Sigmoid colon (tissue), 7 donors: Measurements from ENCODE around the gene LIN52. TPM values are rescaled to one million over a fixed set of nuclear protein-coding genes. Genes with fewer than 3 reads are reported as not detected.

Source experiments
- DNase-seq: peaks from one replicate; pipeline ENCODE4 v3.0.0-alpha.2; 2019
- H3K27ac ChIP-seq, 4 donors: fragments of 200-600 bp; sonication (generic); one replicate each; pipeline ENCODE4 v1.5.1; 2016 to 2019; ENCODE audit warnings: mild to moderate bottlenecking in 1 of 4
- H3K27me3 ChIP-seq, 3 donors: fragments of 200-600 bp; sonication (generic); one replicate each; pipeline ENCODE4 v1.5.1; 2019; ENCODE audit warnings: mild to moderate bottlenecking in 1 of 3
- H3K36me3 ChIP-seq, 4 donors: fragments of 200-600 bp; sonication (generic); one replicate each; pipeline ENCODE4 v1.5.1; 2016 to 2019
- H3K4me1 ChIP-seq, 4 donors: fragments of 200-600 bp; sonication (generic); one replicate each; pipeline ENCODE4 v1.5.1; 2017 to 2019
- H3K4me3 ChIP-seq, 4 donors: fragments of 200-600 bp; sonication (generic); one replicate each; pipeline ENCODE4 v1.5.1; 2017 to 2019; ENCODE audit warnings: mild to moderate bottlenecking in 2 of 4, moderate library complexity in 1 of 4
- H3K9me3 ChIP-seq, 4 donors: fragments of 200-600 bp in 3 of 4; sonication (generic) in 3 of 4; one replicate each; pipeline versions ENCODE4 v1.5.1 to v1.6.1; 2013 to 2019
- CTCF ChIP-seq, 4 experiments: fragments of 450-650 bp in 3 of 4; fragments of 200-600 bp in 1 of 4; IDR thresholded peaks; one replicate each; pipeline ENCODE4 v1.5.1; 2016 to 2019; ENCODE audit warnings: antibody characterized with exemption in 4 of 4, mild to moderate bottlenecking in 3 of 4, moderate library complexity in 2 of 4
- EP300 ChIP-seq, 4 donors: sonication (generic); formaldehyde crosslinking; IDR thresholded peaks; one replicate each; pipeline ENCODE4 v1.6.1; 2017; ENCODE audit warnings: antibody characterized with exemption in 4 of 4
- POLR2A ChIP-seq, 2 donors: fragments of 450-650 bp; IDR thresholded peaks; one replicate each; pipeline ENCODE4 v1.6.1; 2016; ENCODE audit warnings: antibody characterized with exemption in 2 of 2, mild to moderate bottlenecking in 2 of 2, moderate library complexity in 2 of 2
- POLR2AphosphoS5 ChIP-seq, 4 donors: sonication (generic); formaldehyde crosslinking; IDR thresholded peaks; one replicate each; pipeline ENCODE4 v1.6.1; 2017; ENCODE audit warnings: antibody characterized with exemption in 4 of 4
- WGBS, 2 donors: extraction: QIAGEN DNeasy Blood & Tissue Kit; methylation state at CpG; one replicate each; pipeline ENCODE4 v1.1.7; 2013; 5-methylcytosine and 5-hydroxymethylcytosine counted together
- intact Hi-C: fragments of 100-400 bp; cut with DNase I; formaldehyde crosslinking; loops from one replicate; pipeline ENCODE4 v1.15.1; 2023
- polyA plus RNA-seq, 3 donors: library from polyadenylated mRNA; stranded (reverse); fragments of 200-250 nt; gene quantifications; one replicate each; pipeline ENCODE4 v1.2.3, GENCODE V29; 2013
- total RNA-seq, 4 donors: library from RNA; depleted of rRNA; stranded (reverse); fragments of >200 nt; gene quantifications; one replicate each; pipeline ENCODE4 v1.1.0, GENCODE V29; 2016
- donor health status: healthy with polysubstance abuse.
- donor health status: Bipolar disorder and iron deficiency.
- donor health status: healthy.

LIN52 gene
- total and polyA plus RNA-seq, 7 donors = 3.7 to 11.1 (median 9.1) TPM

GRCh38 chr14:74064883-74065282 lies 19.9 kb upstream of the LIN52 start:
- Histone ChIP-seq H3K27ac (no peak overlapping the region), H3K36me3 (peaks cover 6 to 97% (median 34%) of the 10 kb centered on the region in 4 donors), H3K4me1 (no peaks in the 10 kb centered on the region), H3K9me3 (no peaks in the 10 kb centered on the region), H3K27me3 (no peaks in the 10 kb centered on the region), H3K4me3 (no peak overlapping the region)
- no peak for DNase-seq
- no peak for TF ChIP-seq CTCF (IDR thresholded peaks at IDR 0.05)
- TF ChIP-seq POLR2AphosphoS5 (IDR thresholded peaks at IDR 0.05) = no peak
- no peak for TF ChIP-seq POLR2A (IDR thresholded peaks at IDR 0.05)
- no peak for TF ChIP-seq EP300 (IDR thresholded peaks at IDR 0.05)
- intact Hi-C loops = no loop called here
- 92 to 95% methylated on average over 3 of the region's 3 CpGs for WGBS, 2 donors

GRCh38 chr14:74065746-74066575 lies 18.8 kb upstream of the LIN52 start:
- H3K27ac ChIP-seq = no peak overlapping the region
- intact Hi-C loops = no loop called here
- H3K27me3 ChIP-seq = no peaks in the 10 kb centered on the region
- H3K36me3 ChIP-seq = peaks cover 6 to 97% (median 33%) of the 10 kb centered on the region in 4 donors
- no peak for DNase-seq
- no peak overlapping the region for H3K4me3 ChIP-seq
- 90% methylated on average over 3 of the region's 3 CpGs for WGBS, 2 donors
- no peaks in the 10 kb centered on the region for H3K9me3 ChIP-seq
- no peaks in the 10 kb centered on the region for H3K4me1 ChIP-seq
- TF ChIP-seq CTCF (IDR thresholded peaks at IDR 0.05) = no peak
- no peak for TF ChIP-seq EP300 (IDR thresholded peaks at IDR 0.05)
- TF ChIP-seq POLR2A (IDR thresholded peaks at IDR 0.05) = no peak
- TF ChIP-seq POLR2AphosphoS5 (IDR thresholded peaks at IDR 0.05) = no peak

DNA sequence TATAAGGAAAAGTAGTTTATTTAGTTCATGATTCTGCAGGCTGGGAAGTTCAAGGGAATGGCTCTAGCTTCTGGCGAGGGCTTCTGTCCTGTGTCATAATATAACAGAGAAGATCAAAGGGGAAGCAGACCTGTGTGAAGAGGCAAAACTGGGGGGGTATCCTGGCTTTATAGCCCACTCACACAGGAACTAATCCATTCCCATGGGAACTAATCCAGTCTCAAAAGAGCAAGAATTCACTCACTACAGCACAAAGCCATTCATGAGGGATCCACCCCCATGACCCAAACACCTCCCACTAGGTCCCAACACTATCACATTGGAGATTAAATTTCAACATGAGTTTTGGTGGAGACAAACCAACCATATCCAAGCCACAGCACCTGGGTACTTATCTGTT lies 7.4 kb upstream of the LIN52 start:
- WGBS, 2 donors = 46 to 95% methylated on average over 1 of the region's 1 CpG
- intact Hi-C loops = no loop called here
- Histone ChIP-seq H3K4me3 (no peak overlapping the region), H3K27me3 (no peaks in the 10 kb centered on the region), H3K36me3 (peaks cover 0 to 20% (median 3%) of the 10 kb centered on the region in 4 donors), H3K4me1 (no peaks in the 10 kb centered on the region), H3K27ac (no peak overlapping the region), H3K9me3 (no peaks in the 10 kb centered on the region)
- TF ChIP-seq EP300 (IDR thresholded peaks at IDR 0.05) = no peak
- TF ChIP-seq POLR2AphosphoS5 (IDR thresholded peaks at IDR 0.05) = no peak
- no peak for TF ChIP-seq POLR2A (IDR thresholded peaks at IDR 0.05)
- TF ChIP-seq CTCF (IDR thresholded peaks at IDR 0.05) = no peak
- DNase-seq = no peak

DNA sequence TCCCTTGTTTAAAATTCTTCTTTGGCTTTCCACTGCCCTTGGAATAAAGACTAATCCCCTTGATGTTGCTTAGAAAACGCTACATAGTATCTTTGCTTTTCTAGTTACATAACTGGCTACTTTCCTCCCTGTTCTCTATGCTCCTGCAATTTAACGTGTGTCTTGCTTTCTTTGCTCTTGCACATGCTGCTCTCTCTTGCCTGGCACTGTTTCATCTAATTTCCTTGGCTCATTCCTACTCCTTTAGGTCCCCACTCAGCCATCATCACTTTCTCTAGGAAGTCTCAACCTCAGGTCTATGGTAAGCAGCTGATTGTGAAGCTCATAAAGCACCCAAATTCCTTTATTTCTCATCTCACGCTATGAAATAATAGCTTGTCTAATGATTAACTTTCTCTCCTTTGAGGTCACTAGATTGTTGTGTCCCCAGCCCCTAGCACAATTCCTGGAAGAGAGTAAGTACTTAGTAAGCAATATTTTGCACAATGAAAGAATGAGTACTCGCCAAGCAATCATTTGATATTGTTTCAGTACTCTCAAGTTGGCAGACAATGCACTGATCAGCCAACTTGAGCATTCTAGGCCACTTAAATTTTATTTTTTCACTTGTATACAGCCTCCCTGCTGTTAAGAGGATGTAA lies 3.8 kb upstream of the LIN52 start:
- Histone ChIP-seq H3K27me3 (no peaks in the 10 kb centered on the region), H3K27ac (no peak overlapping the region), H3K4me1 (peaks cover 0 to 20% (median 18%) of the 10 kb centered on the region in 4 donors), H3K9me3 (no peaks in the 10 kb centered on the region), H3K36me3 (no peaks in the 10 kb centered on the region), H3K4me3 (no peak overlapping the region)
- DNase-seq = no peak
- TF ChIP-seq EP300 (IDR thresholded peaks at IDR 0.05) (no peak), POLR2A (IDR thresholded peaks at IDR 0.05) (no peak), CTCF (IDR thresholded peaks at IDR 0.05) (no peak), POLR2AphosphoS5 (IDR thresholded peaks at IDR 0.05) (no peak)
- intact Hi-C loops = loop anchor here (10.0 kb wide), 1 partner anchor 414 kb away; the partner anchor contains the start of genes ISCA2 and NPC2
- 44 to 74% methylated on average over 4 of the region's 4 CpGs for WGBS, 2 donors
